ENCODE data around the gene UPK3B. TPM values are rescaled to one million over a fixed set of nuclear protein-coding genes. Genes with fewer than 3 reads are reported as not detected.
"Not testable (repeated sequence)": the region's sequence is repeated elsewhere in the genome, so short reads cannot be mapped to it uniquely, and the experiment has no call there.

The UPK3B gene
- total RNA-seq, 4 donors from 2014 or later = 2.1 to 8.6 (median 3.1) TPM

DNA sequence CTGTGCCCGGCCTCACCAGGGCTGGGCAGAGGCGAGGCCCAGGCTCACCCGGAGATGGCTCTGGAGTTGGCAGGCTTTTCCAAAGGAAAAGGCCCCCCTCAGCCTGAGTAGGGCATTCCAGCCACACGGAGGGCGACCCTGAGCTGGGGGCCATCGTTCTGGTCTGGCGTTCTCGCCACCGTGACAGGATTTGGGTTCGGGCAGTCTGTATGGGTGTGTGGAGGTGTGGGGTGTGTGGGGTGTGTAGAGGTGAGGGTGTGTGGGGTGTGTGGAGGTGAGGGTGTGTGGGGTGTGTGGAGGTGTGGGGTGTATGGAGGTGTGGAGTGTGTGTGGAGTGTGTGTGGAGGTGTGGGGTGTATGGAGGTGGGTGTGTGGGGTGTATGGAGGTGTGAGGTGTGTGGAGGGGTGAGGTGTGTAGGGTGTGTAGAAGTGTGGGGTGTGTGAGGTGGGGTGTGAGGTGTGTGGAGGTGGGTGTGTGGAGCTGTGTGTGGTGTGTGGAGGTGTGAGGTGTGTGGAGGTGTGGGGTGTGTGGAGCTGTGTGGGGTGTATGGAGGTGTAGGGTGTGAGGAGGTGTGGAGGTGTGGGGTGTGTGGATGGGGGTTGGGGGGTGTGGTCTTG, 11.7 kb upstream of the UPK3B start:
- H3K27me3 ChIP-seq; DNase-seq (ENCODE audit: low spot score in 2 of 2); H3K27ac ChIP-seq; H3K4me3 ChIP-seq; H3K9me3 ChIP-seq; H3K4me1 ChIP-seq: not testable (repeated sequence)
- WGBS, 2 donors = 76% methylated on average over 7 of the region's 10 CpGs; no CpG with 5 or more reads in 1 of the 2 donors
- H3K36me3 ChIP-seq = peaks cover 0 to 18% (median 5%) of the 10 kb centered on the region in 3 donors

DNA sequence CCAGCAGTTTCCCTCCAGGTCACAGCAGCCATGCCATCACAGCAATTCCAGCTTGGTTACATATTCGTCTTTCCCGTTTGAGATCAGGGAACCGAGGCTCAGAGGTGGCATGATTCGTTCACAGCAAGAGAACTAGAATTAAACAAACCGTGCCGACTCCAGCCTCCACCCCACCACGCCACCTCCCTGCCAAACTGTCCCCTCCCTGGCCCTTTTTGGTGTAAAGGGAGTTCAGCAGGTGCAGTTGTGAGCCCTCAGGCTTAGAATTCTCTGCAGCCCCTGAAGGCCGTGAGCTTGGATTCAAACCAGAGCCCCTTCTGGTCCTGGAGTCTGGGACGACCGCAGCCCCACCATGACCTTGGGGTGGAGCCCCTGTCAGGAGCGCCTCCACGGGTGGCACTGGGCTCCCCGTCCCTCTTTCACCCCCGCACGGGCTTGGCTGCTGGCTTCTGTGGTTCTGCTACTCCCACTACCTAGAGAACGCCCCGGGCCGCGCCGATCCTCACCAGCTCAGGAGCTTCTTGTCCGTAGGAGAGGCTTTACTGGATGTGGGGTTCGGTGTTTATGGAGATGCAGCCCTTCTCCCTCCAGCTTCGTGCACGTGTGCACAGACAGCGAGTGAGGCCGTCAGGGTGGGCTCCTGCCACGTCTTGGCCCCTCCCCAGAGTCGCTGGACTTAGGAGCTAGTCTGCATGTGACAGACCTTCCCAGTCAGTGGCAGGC, 11.0 kb upstream of the UPK3B start:
- not testable (repeated sequence) for H3K4me3 ChIP-seq; DNase-seq (ENCODE audit: low spot score in 2 of 2); H3K27ac ChIP-seq; H3K4me1 ChIP-seq; H3K27me3 ChIP-seq; H3K9me3 ChIP-seq
- WGBS, 2 donors = 72 to 92% methylated on average over 10 to 11 of the region's 28 CpGs
- H3K36me3 ChIP-seq = peaks cover 0 to 20% (median 5%) of the 10 kb centered on the region in 3 donors

- not testable (repeated sequence) for H3K4me3 ChIP-seq; H3K9me3 ChIP-seq; H3K27me3 ChIP-seq; DNase-seq (ENCODE audit: low spot score in 2 of 2); H3K27ac ChIP-seq; H3K4me1 ChIP-seq
- peaks cover 0 to 25% (median 5%) of the 10 kb centered on the region in 3 donors for H3K36me3 ChIP-seq
- no CpG with 5 or more reads among the region's 19 CpGs for WGBS, 2 donors
Observed at GRCh38 chr7:76499924-76500241, 10.5 kb upstream of the UPK3B start.

DNA sequence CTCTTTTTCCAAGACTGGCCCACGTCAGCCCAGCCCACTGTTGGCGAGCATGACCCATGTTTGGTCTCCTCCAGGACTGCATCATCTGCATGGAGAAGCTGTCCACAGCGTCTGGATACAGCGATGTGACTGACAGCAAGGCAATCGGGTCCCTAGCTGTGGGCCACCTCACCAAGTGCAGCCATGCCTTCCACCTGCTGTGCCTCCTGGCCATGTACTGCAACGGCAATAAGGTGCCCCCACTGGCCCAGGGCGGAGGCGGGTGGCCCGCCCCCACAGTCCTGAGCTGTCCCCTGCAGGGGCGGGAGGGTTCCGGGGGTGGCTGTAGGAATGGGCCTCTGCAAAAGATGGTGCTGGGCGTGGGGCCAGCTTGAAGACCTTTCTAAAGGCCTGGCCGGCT, 8.1 kb upstream of the UPK3B start:
- not testable (repeated sequence) for DNase-seq (ENCODE audit: low spot score in 2 of 2); H3K4me3 ChIP-seq; H3K27me3 ChIP-seq; H3K4me1 ChIP-seq; H3K9me3 ChIP-seq; H3K27ac ChIP-seq
- peaks cover 0 to 47% (median 12%) of the 10 kb centered on the region in 3 donors for H3K36me3 ChIP-seq
- 71 to 77% methylated on average over 11 to 13 of the region's 13 CpGs for WGBS, 2 donors

DNA sequence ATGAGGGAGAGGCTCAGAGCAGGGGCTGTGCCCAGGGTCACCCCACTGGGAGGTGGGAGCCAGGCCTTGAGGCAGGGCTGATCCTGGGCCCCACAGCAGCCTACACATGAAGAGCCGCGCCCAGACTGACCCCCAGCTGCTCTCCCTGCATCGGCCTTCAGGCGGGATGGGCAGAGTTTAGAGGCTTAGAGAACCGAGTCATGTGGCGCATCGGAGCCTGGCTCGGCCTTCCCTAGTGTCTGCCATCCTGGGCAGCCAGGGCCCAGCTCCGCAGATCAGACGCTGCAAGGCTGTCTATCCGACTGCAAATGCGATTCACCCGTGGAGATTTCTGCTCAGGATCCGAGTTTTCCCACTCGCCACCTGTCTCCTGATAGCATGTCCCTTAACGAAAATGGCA, 7.5 kb upstream of the UPK3B start:
- DNase-seq (ENCODE audit: low spot score in 2 of 2); H3K27me3 ChIP-seq; H3K9me3 ChIP-seq; H3K27ac ChIP-seq; H3K4me1 ChIP-seq; H3K4me3 ChIP-seq: not testable (repeated sequence)
- 77 to 86% methylated on average over 7 to 10 of the region's 16 CpGs for WGBS, 2 donors
- H3K36me3 ChIP-seq = peaks cover 0 to 53% (median 12%) of the 10 kb centered on the region in 3 donors

DNA sequence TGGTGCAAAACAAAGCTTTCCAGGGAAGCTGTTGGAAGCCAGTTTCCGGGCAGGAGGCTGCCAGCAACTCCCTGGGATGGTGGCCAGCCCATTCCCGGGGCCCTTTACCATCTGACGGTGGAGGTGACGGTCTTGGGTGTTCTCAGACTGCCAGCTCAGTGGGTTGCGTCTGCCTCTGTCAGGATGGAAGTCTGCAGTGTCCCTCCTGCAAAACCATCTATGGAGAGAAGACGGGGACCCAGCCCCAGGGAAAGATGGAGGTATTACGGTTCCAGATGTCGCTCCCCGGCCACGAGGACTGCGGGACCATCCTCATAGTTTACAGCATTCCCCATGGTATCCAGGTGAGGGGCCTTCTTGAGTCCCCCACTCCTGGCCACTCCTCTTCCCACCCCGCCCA, 7.1 kb upstream of the UPK3B start:
- H3K4me3 ChIP-seq; DNase-seq (ENCODE audit: low spot score in 2 of 2); H3K9me3 ChIP-seq; H3K27me3 ChIP-seq; H3K4me1 ChIP-seq; H3K27ac ChIP-seq: not testable (repeated sequence)
- peaks cover 0 to 57% (median 12%) of the 10 kb centered on the region in 3 donors for H3K36me3 ChIP-seq
- 93 to 95% methylated on average over 9 to 12 of the region's 12 CpGs for WGBS, 2 donors

DNA sequence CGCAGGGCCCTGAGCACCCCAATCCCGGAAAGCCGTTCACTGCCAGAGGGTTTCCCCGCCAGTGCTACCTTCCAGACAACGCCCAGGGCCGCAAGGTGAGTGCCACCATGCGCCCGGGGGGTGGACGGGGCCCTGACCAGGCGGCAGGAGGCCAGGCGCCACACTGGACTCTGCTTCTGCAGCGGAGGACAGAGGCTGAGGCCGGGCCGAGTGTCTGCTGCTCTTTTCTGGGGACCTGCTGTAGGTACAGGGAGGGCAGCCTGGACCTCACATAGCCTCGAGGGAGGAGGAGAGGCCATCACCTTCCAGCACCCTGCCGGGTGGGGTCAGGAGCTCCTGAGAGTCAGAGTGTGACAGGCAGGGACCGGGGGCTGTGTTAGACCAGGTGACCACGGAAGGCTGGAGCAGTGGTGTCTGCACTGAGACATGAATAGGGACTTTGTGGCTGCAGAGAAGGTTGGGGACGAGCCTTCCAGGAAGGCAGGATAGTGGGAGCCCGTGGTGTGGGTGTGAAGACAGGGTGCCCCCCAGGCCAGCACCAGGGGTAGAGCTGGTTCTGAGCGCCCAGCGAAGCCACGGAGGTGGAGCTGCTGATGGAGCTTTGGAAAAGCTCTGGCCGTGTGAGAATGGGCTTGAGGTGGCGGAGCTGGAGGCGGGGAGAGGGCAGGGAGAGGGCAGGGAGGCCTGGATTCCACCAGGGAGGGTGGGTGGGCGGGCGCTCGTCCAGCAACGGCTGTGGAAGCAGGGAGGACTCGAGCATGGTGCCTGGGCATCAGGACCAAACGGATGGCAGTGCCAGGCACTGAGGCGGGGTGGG, 5.8 kb upstream of the UPK3B start:
- 60 to 73% methylated on average over 17 of the region's 33 CpGs for WGBS, 2 donors
- not testable (repeated sequence) for H3K4me3 ChIP-seq; H3K27ac ChIP-seq; DNase-seq (ENCODE audit: low spot score in 2 of 2); H3K4me1 ChIP-seq; H3K9me3 ChIP-seq; H3K27me3 ChIP-seq
- peaks cover 0 to 59% (median 12%) of the 10 kb centered on the region in 3 donors for H3K36me3 ChIP-seq

- Histone ChIP-seq H3K27ac (no peak overlapping the region), H3K4me1 (peaks cover 0 to 5% (median 0%) of the 10 kb centered on the region in 4 donors), H3K36me3 (peaks cover 0 to 59% (median 12%) of the 10 kb centered on the region in 3 donors), H3K27me3 (no peaks in the 10 kb centered on the region), H3K9me3 (no peaks in the 10 kb centered on the region), H3K4me3 (no peak overlapping the region)
- DNase-seq (ENCODE audit: low spot score in 2 of 2) = no peak
- TF ChIP-seq CTCF (IDR thresholded peaks at IDR 0.05) = no peak
- no peak for TF ChIP-seq POLR2A (IDR thresholded peaks at IDR 0.05)
- TF ChIP-seq EP300 (IDR thresholded peaks at IDR 0.05) = no peak
- WGBS, 2 donors = 84 to 93% methylated on average over 15 to 30 of the region's 32 CpGs
Observed at GRCh38 chr7:76505168-76506080, 4.9 kb upstream of the UPK3B start.
